DND-41 (cell line): ENCODE data around the gene HMCN2.

Experiments used
- ATAC-seq: fragments of 200-7000 bp; cut with Tn5 transposase; 3 replicates; pipeline ENCODE4 v1.9.1; 2021; ENCODE audit warnings: low read depth; ENCODE audit not compliant: insufficient read depth
- DNase-seq: peaks from one replicate; pipeline ENCODE4 v3.0.0-alpha.2; 2020
- H2AFZ ChIP-seq: 2 replicates; pipeline ENCODE4 v1.6.0; 2012; ENCODE audit warnings: low read depth, low read length
- H3K27ac ChIP-seq: 2 replicates; pipeline ENCODE4 v1.5.1; 2012; ENCODE audit warnings: low read length, inconsistent platforms
- H3K27me3 ChIP-seq: fragments of 200-600 bp; sonication (generic); 2 replicates; pipeline ENCODE4 v1.6.0; 2012; ENCODE audit warnings: low read length, mild to moderate bottlenecking, inconsistent platforms; ENCODE audit not compliant: insufficient read depth, poor library complexity
- H3K36me3 ChIP-seq: 2 replicates; pipeline ENCODE4 v1.5.1; 2012; ENCODE audit warnings: low read length, inconsistent platforms; ENCODE audit not compliant: insufficient read depth
- H3K4me1 ChIP-seq: 2 replicates; pipeline ENCODE4 v1.5.1; 2012; ENCODE audit warnings: mild to moderate bottlenecking, low read length; ENCODE audit not compliant: insufficient read depth
- H3K4me2 ChIP-seq: 2 replicates; pipeline ENCODE4 v1.6.0; 2012; ENCODE audit warnings: mild to moderate bottlenecking, moderate library complexity, low read length, inconsistent platforms; ENCODE audit not compliant: insufficient read depth
- H3K4me3 ChIP-seq, 2 experiments: fragments of 200-600 bp in 1 of 2; shearing (Covaris generic) in 1 of 2; 2 replicates each; pipeline ENCODE4 v1.5.1; 2012 to 2016; ENCODE audit warnings: inconsistent platforms in 2 of 2, low read length in 2 of 2, mild to moderate bottlenecking in 2 of 2, low read depth in 1 of 2, moderate library complexity in 1 of 2
- H3K79me2 ChIP-seq: 2 replicates; pipeline ENCODE4 v1.6.0; 2012; ENCODE audit warnings: low read length, inconsistent platforms; ENCODE audit not compliant: insufficient read depth
- H3K9ac ChIP-seq: 2 replicates; pipeline ENCODE4 v1.6.0; 2012; ENCODE audit warnings: low read depth, mild to moderate bottlenecking, inconsistent platforms, low read length, moderate library complexity
- H3K9me3 ChIP-seq: 2 replicates; pipeline ENCODE4 v1.5.1; 2012; ENCODE audit warnings: low read length, moderate library complexity, mild to moderate bottlenecking, inconsistent platforms; ENCODE audit not compliant: insufficient read depth, severe bottlenecking
- H4K20me1 ChIP-seq: 2 replicates; pipeline ENCODE4 v1.6.0; 2012; ENCODE audit warnings: low read length; ENCODE audit not compliant: insufficient read depth
- CTCF ChIP-seq: IDR thresholded peaks from 2 replicates; pipeline ENCODE4 v1.5.1; 2012; ENCODE audit warnings: borderline replicate concordance, low read length, moderate library complexity, mild to moderate bottlenecking; ENCODE audit not compliant: poor library complexity, severe bottlenecking; ENCODE audit errors: extremely low read depth
- EZH2 ChIP-seq: IDR thresholded peaks from 3 replicates; pipeline ENCODE4 v1.6.1; 2012; ENCODE audit warnings: borderline replicate concordance, low read depth, mild to moderate bottlenecking, moderate library complexity, low read length, inconsistent platforms; ENCODE audit not compliant: severe bottlenecking

HMCN2 gene

GRCh38 chr9:130394814-130395470 is 129.4 kb downstream of the HMCN2 start:
- Histone ChIP-seq H3K4me2 (no peak overlapping the region), H3K4me1 (no peaks in the 10 kb centered on the region), H3K9ac (no peak overlapping the region), H3K9me3 (no peaks in the 10 kb centered on the region), H3K27me3 (no peaks in the 10 kb centered on the region), H4K20me1 (0 out of 2 replicates have a peak, but pooled peaks cover 4% of the 10 kb centered on the region), H3K79me2 (no peaks in the 10 kb centered on the region), H3K36me3 (no peaks in the 10 kb centered on the region), H3K27ac (no peak overlapping the region), H3K4me3 (no peak overlapping the region), H2AFZ (no peak overlapping the region)
- ATAC-seq (no peak), DNase-seq (no peak)
- no peak for TF ChIP-seq EZH2

GRCh38 chr9:130395810-130396435 is 130.4 kb downstream of the HMCN2 start:
- no peaks in the 10 kb centered on the region for H3K27me3 ChIP-seq
- H3K4me3 ChIP-seq = no peak overlapping the region

GRCh38 chr9:130396581-130396980 is 131.0 kb downstream of the HMCN2 start:
- ATAC-seq (no peak), DNase-seq (no peak)
- H3K27ac ChIP-seq = no peak overlapping the region
- H2AFZ ChIP-seq = no peak overlapping the region
- H3K27me3 ChIP-seq = no peaks in the 10 kb centered on the region
- H3K9me3 ChIP-seq = no peaks in the 10 kb centered on the region
- no peaks in the 10 kb centered on the region for H3K79me2 ChIP-seq
- H3K4me1 ChIP-seq = no peaks in the 10 kb centered on the region
- no peaks in the 10 kb centered on the region for H3K36me3 ChIP-seq
- H3K4me3 ChIP-seq = no peak overlapping the region
- H3K9ac ChIP-seq = no peak overlapping the region
- H4K20me1 ChIP-seq = 0 out of 2 replicates have a peak, but pooled peaks cover 4% of the 10 kb centered on the region
- no peak overlapping the region for H3K4me2 ChIP-seq
- TF ChIP-seq CTCF = no peak

More at GRCh38 chr9:130395810-130396435, 130.4 kb downstream of the HMCN2 start:
- H2AFZ ChIP-seq = no peak overlapping the region
- H3K79me2 ChIP-seq = no peaks in the 10 kb centered on the region
- H3K36me3 ChIP-seq = no peaks in the 10 kb centered on the region
- H3K4me2 ChIP-seq = no peak overlapping the region
- H3K27ac ChIP-seq = no peak overlapping the region
- H3K9ac ChIP-seq = no peak overlapping the region
- no peak for ATAC-seq
- no peak for DNase-seq
- H3K9me3 ChIP-seq = no peaks in the 10 kb centered on the region
- TF ChIP-seq CTCF (no peak), EZH2 (no peak)
- H4K20me1 ChIP-seq = 0 out of 2 replicates have a peak, but pooled peaks cover 4% of the 10 kb centered on the region
- no peaks in the 10 kb centered on the region for H3K4me1 ChIP-seq

- TF ChIP-seq CTCF (no peak), EZH2 (no peak)
- no peak overlapping the region for H3K9ac ChIP-seq
- H3K36me3 ChIP-seq = no peaks in the 10 kb centered on the region
- H3K4me1 ChIP-seq = no peaks in the 10 kb centered on the region
- H2AFZ ChIP-seq = no peak overlapping the region
- no peak overlapping the region for H3K4me2 ChIP-seq
- no peaks in the 10 kb centered on the region for H3K27me3 ChIP-seq
- H3K4me3 ChIP-seq = no peak overlapping the region
- H3K27ac ChIP-seq = no peak overlapping the region
- H3K79me2 ChIP-seq = no peaks in the 10 kb centered on the region
- no peaks in the 10 kb centered on the region for H3K9me3 ChIP-seq
- H4K20me1 ChIP-seq = no peaks in the 10 kb centered on the region
- DNase-seq (no peak), ATAC-seq (no peak)
These were observed 133.1 kb downstream of the HMCN2 start for GRCh38 chr9:130398487-130399240.
